ENCODE results near the gene NTN5. TPM values are rescaled to one million over a fixed set of nuclear protein-coding genes. Genes with fewer than 3 reads are reported as not detected.

NTN5 gene
- total and polyA plus RNA-seq, 2 experiments from 2014 or later: 0.52 to 0.94 TPM

DNA sequence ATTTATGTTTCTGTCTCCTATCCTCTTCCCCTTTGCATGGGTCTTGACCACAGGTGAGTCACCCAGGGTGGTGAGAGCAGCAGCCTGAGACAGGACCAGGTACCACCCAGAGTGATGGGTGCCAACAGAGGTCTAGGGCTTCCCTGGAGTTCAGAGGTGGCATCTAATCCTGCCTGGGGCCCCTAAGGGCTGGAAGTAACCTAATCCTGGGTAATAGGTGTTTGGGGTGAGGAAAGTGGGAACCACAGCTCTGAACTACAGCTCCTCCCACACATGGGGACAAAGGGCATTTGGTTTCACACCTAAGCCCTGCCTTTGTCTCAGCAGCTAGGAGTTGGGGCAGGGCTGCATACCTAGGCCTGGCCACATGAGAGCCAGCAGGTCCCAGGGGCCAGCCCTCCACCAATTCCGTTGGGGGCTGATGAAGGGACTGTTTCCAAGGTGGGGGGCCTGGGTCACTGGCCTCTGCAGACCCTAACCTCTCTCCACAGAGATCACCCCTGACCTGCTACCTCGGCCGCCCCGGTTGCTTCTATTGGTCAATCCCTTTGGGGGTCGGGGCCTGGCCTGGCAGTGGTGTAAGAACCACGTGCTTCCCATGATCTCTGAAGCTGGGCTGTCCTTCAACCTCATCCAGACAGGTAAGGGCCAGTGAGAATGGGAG lies 45.5 kb downstream of the NTN5 start:
- peaks cover 11% of the 10 kb centered on the region for H3K79me2 ChIP-seq (replicated peaks; ENCODE audit: insufficient read depth)
- no peak for ATAC-seq
- H3K4me1 Mint-ChIP-seq: peaks cover 32% of the 10 kb centered on the region
- H3K4me1 ChIP-seq (ENCODE audit: insufficient read depth): peaks cover 25% of the 10 kb centered on the region
- no peaks in the 10 kb centered on the region for H3K36me3 ChIP-seq (ENCODE audit: insufficient read depth)
- H4K20me1 ChIP-seq (replicated peaks; ENCODE audit: insufficient read depth): peaks cover 13% of the 10 kb centered on the region
- no peak for DNase-seq (ENCODE audit: low spot score)
- H3K36me3 Mint-ChIP-seq (ENCODE audit: low read depth): peaks cover 8% of the 10 kb centered on the region; the same call in 2 of the 3 replicates
- H3K27me3 Mint-ChIP-seq (ENCODE audit: insufficient read depth, low read depth, poor library complexity): peaks cover 33% of the 10 kb centered on the region
- H3K27ac Mint-ChIP-seq: no peak overlapping the region
- H3K27ac ChIP-seq (ENCODE audit: low read depth): no peak overlapping the region
- H3K4me3 Mint-ChIP-seq: peak overlapping the region; percentile 17; the same call in 1 of the 3 replicates
- no peaks in the 10 kb centered on the region for H3K9me2 ChIP-seq (ENCODE audit: insufficient read depth)
- H2AFZ ChIP-seq: no peak overlapping the region
- H3K9me3 Mint-ChIP-seq: no peaks in the 10 kb centered on the region; the same call in 1 of the 3 replicates
- TF ChIP-seq REST (IDR thresholded peaks at IDR 0.05; ENCODE audit: unreplicated experiment) (no peak), POLR2AphosphoS5 (IDR thresholded peaks at IDR 0.05; ENCODE audit: low read depth) (0 out of 2 replicates have a peak, but pooled peaks have one; percentile 7)
- TF ChIP-seq, protein P1, sequence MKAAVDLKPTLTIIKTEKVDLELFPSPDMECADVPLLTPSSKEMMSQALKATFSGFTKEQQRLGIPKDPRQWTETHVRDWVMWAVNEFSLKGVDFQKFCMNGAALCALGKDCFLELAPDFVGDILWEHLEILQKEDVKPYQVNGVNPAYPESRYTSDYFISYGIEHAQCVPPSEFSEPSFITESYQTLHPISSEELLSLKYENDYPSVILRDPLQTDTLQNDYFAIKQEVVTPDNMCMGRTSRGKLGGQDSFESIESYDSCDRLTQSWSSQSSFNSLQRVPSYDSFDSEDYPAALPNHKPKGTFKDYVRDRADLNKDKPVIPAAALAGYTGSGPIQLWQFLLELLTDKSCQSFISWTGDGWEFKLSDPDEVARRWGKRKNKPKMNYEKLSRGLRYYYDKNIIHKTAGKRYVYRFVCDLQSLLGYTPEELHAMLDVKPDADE (IDR thresholded peaks at IDR 0.05): no peak
- TF ChIP-seq, protein P2, sequence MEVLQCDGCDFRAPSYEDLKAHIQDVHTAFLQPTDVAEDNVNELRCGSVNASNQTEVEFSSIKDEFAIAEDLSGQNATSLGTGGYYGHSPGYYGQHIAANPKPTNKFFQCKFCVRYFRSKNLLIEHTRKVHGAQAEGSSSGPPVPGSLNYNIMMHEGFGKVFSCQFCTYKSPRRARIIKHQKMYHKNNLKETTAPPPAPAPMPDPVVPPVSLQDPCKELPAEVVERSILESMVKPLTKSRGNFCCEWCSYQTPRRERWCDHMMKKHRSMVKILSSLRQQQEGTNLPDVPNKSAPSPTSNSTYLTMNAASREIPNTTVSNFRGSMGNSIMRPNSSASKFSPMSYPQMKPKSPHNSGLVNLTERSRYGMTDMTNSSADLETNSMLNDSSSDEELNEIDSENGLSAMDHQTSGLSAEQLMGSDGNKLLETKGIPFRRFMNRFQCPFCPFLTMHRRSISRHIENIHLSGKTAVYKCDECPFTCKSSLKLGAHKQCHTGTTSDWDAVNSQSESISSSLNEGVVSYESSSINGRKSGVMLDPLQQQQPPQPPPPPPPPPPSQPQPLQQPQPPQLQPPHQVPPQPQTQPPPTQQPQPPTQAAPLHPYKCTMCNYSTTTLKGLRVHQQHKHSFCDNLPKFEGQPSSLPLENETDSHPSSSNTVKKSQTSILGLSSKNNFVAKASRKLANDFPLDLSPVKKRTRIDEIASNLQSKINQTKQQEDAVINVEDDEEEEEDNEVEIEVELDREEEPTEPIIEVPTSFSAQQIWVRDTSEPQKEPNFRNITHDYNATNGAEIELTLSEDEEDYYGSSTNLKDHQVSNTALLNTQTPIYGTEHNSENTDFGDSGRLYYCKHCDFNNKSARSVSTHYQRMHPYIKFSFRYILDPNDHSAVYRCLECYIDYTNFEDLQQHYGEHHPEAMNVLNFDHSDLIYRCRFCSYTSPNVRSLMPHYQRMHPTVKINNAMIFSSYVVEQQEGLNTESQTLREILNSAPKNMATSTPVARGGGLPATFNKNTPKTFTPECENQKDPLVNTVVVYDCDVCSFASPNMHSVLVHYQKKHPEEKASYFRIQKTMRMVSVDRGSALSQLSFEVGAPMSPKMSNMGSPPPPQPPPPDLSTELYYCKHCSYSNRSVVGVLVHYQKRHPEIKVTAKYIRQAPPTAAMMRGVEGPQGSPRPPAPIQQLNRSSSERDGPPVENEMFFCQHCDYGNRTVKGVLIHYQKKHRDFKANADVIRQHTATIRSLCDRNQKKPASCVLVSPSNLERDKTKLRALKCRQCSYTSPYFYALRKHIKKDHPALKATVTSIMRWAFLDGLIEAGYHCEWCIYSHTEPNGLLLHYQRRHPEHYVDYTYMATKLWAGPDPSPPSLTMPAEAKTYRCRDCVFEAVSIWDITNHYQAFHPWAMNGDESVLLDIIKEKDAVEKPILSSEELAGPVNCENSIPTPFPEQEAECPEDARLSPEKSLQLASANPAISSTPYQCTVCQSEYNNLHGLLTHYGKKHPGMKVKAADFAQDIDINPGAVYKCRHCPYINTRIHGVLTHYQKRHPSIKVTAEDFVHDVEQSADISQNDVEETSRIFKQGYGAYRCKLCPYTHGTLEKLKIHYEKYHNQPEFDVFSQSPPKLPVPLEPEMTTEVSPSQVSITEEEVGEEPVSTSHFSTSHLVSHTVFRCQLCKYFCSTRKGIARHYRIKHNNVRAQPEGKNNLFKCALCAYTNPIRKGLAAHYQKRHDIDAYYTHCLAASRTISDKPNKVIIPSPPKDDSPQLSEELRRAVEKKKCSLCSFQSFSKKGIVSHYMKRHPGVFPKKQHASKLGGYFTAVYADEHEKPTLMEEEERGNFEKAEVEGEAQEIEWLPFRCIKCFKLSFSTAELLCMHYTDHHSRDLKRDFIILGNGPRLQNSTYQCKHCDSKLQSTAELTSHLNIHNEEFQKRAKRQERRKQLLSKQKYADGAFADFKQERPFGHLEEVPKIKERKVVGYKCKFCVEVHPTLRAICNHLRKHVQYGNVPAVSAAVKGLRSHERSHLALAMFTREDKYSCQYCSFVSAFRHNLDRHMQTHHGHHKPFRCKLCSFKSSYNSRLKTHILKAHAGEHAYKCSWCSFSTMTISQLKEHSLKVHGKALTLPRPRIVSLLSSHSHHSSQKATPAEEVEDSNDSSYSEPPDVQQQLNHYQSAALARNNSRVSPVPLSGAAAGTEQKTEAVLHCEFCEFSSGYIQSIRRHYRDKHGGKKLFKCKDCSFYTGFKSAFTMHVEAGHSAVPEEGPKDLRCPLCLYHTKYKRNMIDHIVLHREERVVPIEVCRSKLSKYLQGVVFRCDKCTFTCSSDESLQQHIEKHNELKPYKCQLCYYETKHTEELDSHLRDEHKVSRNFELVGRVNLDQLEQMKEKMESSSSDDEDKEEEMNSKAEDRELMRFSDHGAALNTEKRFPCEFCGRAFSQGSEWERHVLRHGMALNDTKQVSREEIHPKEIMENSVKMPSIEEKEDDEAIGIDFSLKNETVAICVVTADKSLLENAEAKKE (CRISPR knock-in tag; IDR thresholded peaks at IDR 0.05): no peak
- H3K4me3 ChIP-seq: no peak overlapping the region
- H3F3A ChIP-seq (replicated peaks; ENCODE audit: low read depth): peaks cover 27% of the 10 kb centered on the region; the same call in 1 of the 2 replicates
- H3K4me2 ChIP-seq: no peak overlapping the region
- H3K27me3 ChIP-seq (ENCODE audit: insufficient read depth): no peaks in the 10 kb centered on the region
